Naive thymus-derived CD4-positive, alpha-beta T cell (primary cell): ENCODE measurements around the gene KCNQ2. TPM values are rescaled to one million over a fixed set of nuclear protein-coding genes. Genes with fewer than 3 reads are reported as not detected.

Experiments
- ATAC-seq: fragments of 150-1000 bp; cut with Tn5 transposase; 2 replicates; pipeline ENCODE4 v1.10.0; 2021; ENCODE audit warnings: mild to moderate bottlenecking, moderate library complexity
- CTCF ChIA-PET: fragments of 350-600 bp; sonication (Branson Sonifier 250); formaldehyde crosslinking; loops from one replicate; lab custom pipeline; 2021; ENCODE audit warnings: antibody characterized with exemption; lab: Charles Lee
- POLR2A ChIA-PET: fragments of 350-600 bp; sonication (Branson Sonifier 250); formaldehyde crosslinking; loops from one replicate; lab custom pipeline; 2021; ENCODE audit warnings: antibody characterized with exemption, inconsistent platforms; lab: Charles Lee
- DNase-seq, 9 donors: peaks; one replicate each; pipeline versions ENCODE4 v3.0.0 to v3.0.0-alpha.2; 2020 to 2022; ENCODE audit warnings: mixed read lengths in 1 of 9
- H3K27ac ChIP-seq: one replicate; pipeline ENCODE4 v1.7.0; 2013; ENCODE audit warnings: mild to moderate bottlenecking, low read depth, low read length, moderate library complexity
- H3K27me3 ChIP-seq, 2 donors: one replicate each; pipeline ENCODE4 v1.7.0; 2013; ENCODE audit warnings: low read length in 2 of 2, mild to moderate bottlenecking in 2 of 2, moderate library complexity in 2 of 2; ENCODE audit not compliant: control insufficient read depth in 2 of 2, insufficient read depth in 2 of 2
- H3K36me3 ChIP-seq, 3 experiments: 1 replicate in 2 of 3; 2 replicates in 1 of 3; pipeline ENCODE4 v1.7.0; 2013; ENCODE audit warnings: low read length in 3 of 3, mild to moderate bottlenecking in 3 of 3, moderate library complexity in 1 of 3; ENCODE audit not compliant: insufficient read depth in 3 of 3, control insufficient read depth in 2 of 3
- H3K4me1 ChIP-seq, 2 donors: one replicate each; pipeline ENCODE4 v1.7.0; 2013; ENCODE audit warnings: low read length in 2 of 2, mild to moderate bottlenecking in 2 of 2, moderate library complexity in 1 of 2; ENCODE audit not compliant: control insufficient read depth in 2 of 2, insufficient read depth in 2 of 2
- H3K4me3 ChIP-seq: 2 replicates; pipeline ENCODE4 v1.7.0; 2013; ENCODE audit warnings: mild to moderate bottlenecking, low read length
- H3K9me3 ChIP-seq, 3 experiments: 1 replicate in 2 of 3; 2 replicates in 1 of 3; pipeline ENCODE4 v1.7.0; 2013; ENCODE audit warnings: low read length in 3 of 3; ENCODE audit not compliant: control insufficient read depth in 2 of 3
- H3K27ac Mint-ChIP-seq, 9 donors: one replicate each; pipeline ENCODE4 v1.8.0; 2020 to 2022; ENCODE audit warnings: mixed read lengths in 9 of 9, mild to moderate bottlenecking in 8 of 9, moderate library complexity in 5 of 9, inconsistent platforms in 2 of 9
- H3K27me3 Mint-ChIP-seq, 5 donors: one replicate each; pipeline ENCODE4 v1.8.0; 2021 to 2022; ENCODE audit warnings: mixed read lengths in 5 of 5, mild to moderate bottlenecking in 1 of 5
- H3K36me3 Mint-ChIP-seq, 5 donors: one replicate each; pipeline ENCODE4 v1.8.0; 2020 to 2022; ENCODE audit warnings: mixed read lengths in 5 of 5, mild to moderate bottlenecking in 3 of 5, inconsistent platforms in 1 of 5
- H3K4me1 Mint-ChIP-seq, 7 donors: one replicate each; pipeline ENCODE4 v1.8.0; 2020 to 2022; ENCODE audit warnings: mixed read lengths in 7 of 7, mild to moderate bottlenecking in 3 of 7, inconsistent platforms in 1 of 7
- H3K4me3 Mint-ChIP-seq, 10 donors: one replicate each; pipeline ENCODE4 v1.8.0; 2020 to 2022; ENCODE audit warnings: mild to moderate bottlenecking in 10 of 10, mixed read lengths in 10 of 10, moderate library complexity in 6 of 10, inconsistent platforms in 2 of 10
- H3K9me3 Mint-ChIP-seq, 11 donors: one replicate each; pipeline ENCODE4 v1.8.0; 2020 to 2022; ENCODE audit warnings: mixed read lengths in 11 of 11, mild to moderate bottlenecking in 4 of 11, inconsistent platforms in 1 of 11, moderate library complexity in 1 of 11
- intact Hi-C, 2 donors: fragments of 100-400 bp; cut with micrococcal nuclease; formaldehyde crosslinking; loops; one replicate each; pipeline ENCODE4 v1.15.1; 2023
- polyA plus RNA-seq, 2 donors: library from polyadenylated mRNA; unstranded; fragments of 300-500 nt; fragmentation: Illumina TruSeq; gene quantifications; one replicate each; pipeline ENCODE4 v1.2.3, GENCODE V29; 2021
- total RNA-seq, 6 experiments: library from RNA in 5 of 6; stranded (reverse) in 5 of 6; gene quantifications; 1 replicate in 5 of 6; 2 replicates in 1 of 6; pipeline ENCODE4 v1.2.3 and lab custom pipeline; 2021 to 2026

KCNQ2 gene
- total and polyA plus RNA-seq, 7 experiments from 2014 or later = 0.27 to 0.72 (median 0.30) TPM; not detected in 4

DNA sequence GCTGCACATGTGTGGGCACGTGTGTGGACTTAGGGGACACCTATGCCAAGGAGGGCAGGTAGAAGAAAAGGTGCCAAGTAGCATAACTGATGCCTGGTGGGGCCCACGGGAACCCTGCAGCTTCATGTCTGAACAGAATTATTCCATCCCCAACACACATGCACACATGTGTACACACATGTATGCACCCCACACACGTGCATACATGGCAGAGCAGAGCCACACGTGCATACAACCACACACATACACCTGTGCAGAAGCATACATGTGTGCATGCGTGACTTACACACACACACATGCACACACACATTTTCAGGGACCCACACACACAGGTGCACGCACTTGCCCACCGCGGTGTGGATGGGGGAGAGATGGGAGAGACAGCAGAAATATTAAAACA lies 59.6 kb downstream of the KCNQ2 start:
- no peaks in the 10 kb centered on the region for H3K9me3 ChIP-seq
- peaks cover 0 to 6% of the 10 kb centered on the region in 2 donors for H3K4me1 ChIP-seq
- Mint-ChIP-seq H3K4me3 (no peak overlapping the region), H3K4me1 (peaks cover 3 to 15% (median 9%) of the 10 kb centered on the region in 7 donors), H3K27me3 (peaks cover 0 to 6% (median 4%) of the 10 kb centered on the region in 5 donors), H3K9me3 (no peaks in the 10 kb centered on the region), H3K27ac (no peak overlapping the region), H3K36me3 (no peaks in the 10 kb centered on the region)
- no peak overlapping the region for H3K27ac ChIP-seq
- ChIA-PET POLR2A (no interaction called here), CTCF (no interaction called here)
- H3K36me3 ChIP-seq = no peaks in the 10 kb centered on the region
- ATAC-seq (no peak), DNase-seq (no peak)
- H3K27me3 ChIP-seq = no peaks in the 10 kb centered on the region
- no peak overlapping the region for H3K4me3 ChIP-seq
- intact Hi-C loops = no loop called here

DNA sequence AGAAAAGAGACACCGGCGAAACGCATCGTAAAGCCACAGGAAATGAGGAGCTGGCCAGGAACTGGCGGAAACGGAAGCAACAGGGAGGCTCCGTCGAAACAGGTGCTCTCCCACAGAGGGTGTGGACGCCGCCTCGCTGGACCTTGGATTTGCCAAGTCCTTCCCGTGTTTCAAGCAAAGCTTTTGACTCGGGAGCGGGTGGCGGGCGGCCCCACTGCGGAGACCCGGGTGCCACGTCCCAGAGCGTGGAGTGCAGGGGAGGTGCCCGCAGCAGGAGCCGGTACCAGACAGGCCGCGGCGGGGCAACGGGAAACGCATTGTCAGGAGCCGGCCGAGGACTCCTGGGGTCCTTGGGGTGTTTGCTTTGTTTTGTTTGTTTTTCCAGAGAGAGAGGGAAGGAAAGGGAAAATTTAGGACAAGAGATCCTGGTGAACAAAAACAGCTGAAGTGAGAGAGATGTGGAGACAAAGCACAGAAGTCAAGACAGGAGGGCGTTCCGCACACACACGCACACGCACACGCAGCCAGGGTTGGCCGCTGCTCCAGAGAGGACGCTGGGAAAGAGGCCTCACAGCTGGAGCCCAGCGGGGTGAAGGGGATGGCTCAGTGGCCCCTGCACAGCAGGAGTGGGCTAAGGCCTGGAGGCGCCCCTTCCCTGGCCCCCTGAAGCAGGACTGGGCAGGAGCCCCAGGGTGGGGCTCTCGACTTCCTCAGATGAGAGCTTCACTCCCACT lies 60.4 kb downstream of the KCNQ2 start:
- H3K36me3 Mint-ChIP-seq = no peaks in the 10 kb centered on the region
- CTCF ChIA-PET = no interaction called here

DNA sequence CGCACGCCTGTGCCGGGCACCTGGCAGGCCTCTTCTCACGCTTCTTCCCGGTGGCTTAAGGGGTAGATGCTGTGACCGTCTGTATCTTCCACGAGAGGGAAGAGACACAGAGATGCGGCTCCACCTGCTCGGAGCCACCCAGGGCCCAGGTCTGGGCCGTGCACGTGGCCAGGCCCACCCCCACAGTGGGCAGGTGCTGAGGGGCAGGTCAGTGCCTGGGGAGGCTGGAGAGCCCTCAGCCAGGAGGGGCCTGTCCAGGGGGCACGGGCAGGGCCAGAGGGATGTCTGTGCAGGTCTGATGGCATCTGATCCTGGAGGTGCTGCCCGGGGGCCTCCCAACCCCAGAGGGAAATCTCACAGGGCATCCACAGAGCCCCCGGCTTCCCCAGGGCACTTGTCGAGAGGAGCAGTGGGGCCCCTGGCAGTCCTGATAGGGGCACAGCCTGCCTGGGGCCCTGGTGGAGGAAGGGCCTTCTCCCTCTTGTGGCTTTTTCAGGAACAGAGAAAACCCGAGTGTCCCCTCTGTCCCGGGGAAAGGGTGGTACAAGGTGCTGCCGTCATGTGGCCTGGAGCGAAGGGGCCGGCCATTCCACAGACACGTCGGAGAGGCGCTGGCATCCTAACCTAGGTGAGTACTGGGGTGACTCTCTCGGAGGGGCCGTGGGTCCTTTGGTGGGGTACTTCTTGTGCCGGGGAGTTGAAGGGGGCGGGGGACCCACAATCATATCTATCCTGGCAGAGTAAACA lies 61.1 kb downstream of the KCNQ2 start:
- Histone ChIP-seq H3K4me1 (peaks cover 0 to 6% of the 10 kb centered on the region in 2 donors), H3K9me3 (no peaks in the 10 kb centered on the region), H3K36me3 (no peaks in the 10 kb centered on the region), H3K27ac (no peak overlapping the region), H3K27me3 (no peaks in the 10 kb centered on the region), H3K4me3 (no peak overlapping the region)
- intact Hi-C loops = no loop called here
- DNase-seq (no peak), ATAC-seq (no peak)
- H3K27me3 Mint-ChIP-seq = peaks cover 0 to 4% (median 0%) of the 10 kb centered on the region in 5 donors
- peak overlapping the region in 1 of 9 donors; percentile 57 for H3K27ac Mint-ChIP-seq
- no peaks in the 10 kb centered on the region for H3K9me3 Mint-ChIP-seq
- ChIA-PET CTCF (no interaction called here), POLR2A (no interaction called here)
- no peaks in the 10 kb centered on the region for H3K36me3 Mint-ChIP-seq
- H3K4me3 Mint-ChIP-seq = peak overlapping the region in 4 of 10 donors; percentile 16 to 43 (median 40)
- H3K4me1 Mint-ChIP-seq = peaks cover 3 to 15% (median 9%) of the 10 kb centered on the region in 7 donors

More for the DNA sequence above, 60.4 kb downstream of the KCNQ2 start:
- H3K9me3 Mint-ChIP-seq = no peaks in the 10 kb centered on the region
- peak overlapping the region in 1 of 9 donors; percentile 57 for H3K27ac Mint-ChIP-seq
- intact Hi-C loops = no loop called here
- no peak overlapping the region for H3K27ac ChIP-seq
- POLR2A ChIA-PET = no interaction called here
- DNase-seq = no peak
- peaks cover 0 to 6% of the 10 kb centered on the region in 2 donors for H3K4me1 ChIP-seq
- peaks cover 0 to 4% (median 3%) of the 10 kb centered on the region in 5 donors for H3K27me3 Mint-ChIP-seq
- H3K9me3 ChIP-seq = no peaks in the 10 kb centered on the region
- ATAC-seq = no peak
- peak overlapping the region in 4 of 10 donors; percentile 34 to 43 (median 40) for H3K4me3 Mint-ChIP-seq
- no peak overlapping the region for H3K4me3 ChIP-seq
- no peaks in the 10 kb centered on the region for H3K27me3 ChIP-seq
- no peaks in the 10 kb centered on the region for H3K36me3 ChIP-seq
- peaks cover 3 to 15% (median 9%) of the 10 kb centered on the region in 7 donors for H3K4me1 Mint-ChIP-seq

DNA sequence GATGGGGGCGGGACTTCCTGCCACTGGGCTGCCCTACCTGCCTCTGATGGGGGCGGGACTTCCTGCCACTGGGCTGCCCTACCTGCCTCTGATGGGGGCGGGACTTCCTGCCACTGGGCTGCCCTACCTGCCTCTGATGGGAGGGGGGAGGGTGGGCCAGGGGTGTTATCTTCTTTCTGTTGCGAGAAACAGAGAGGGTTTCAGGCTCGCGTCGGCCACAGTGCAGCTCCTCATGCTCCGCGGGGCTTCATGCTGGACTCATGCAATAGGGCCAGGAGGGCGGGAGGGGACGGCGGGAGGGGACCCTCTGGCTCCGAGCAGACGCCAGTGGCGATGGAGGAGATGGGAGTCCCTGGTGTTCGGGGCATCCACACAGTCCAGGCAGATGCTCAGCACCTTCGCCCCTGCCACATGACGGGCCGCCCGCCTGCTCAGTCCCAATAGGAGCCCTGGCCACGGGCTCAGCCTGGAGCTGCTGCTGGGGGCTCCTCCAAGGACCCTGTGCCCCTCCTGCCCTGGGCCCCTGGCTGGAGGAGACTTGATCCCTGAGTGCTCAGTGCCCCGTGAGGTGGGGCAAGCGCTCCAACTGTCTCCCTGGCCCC lies 62.5 kb downstream of the KCNQ2 start:
- peak overlapping the region in 1 of 10 donors; percentile 48 for H3K4me3 Mint-ChIP-seq
- no peak for ATAC-seq
- H3K27me3 Mint-ChIP-seq = peaks cover 0 to 4% (median 0%) of the 10 kb centered on the region in 5 donors
- Histone ChIP-seq H3K27ac (no peak overlapping the region), H3K9me3 (no peaks in the 10 kb centered on the region), H3K4me3 (no peak overlapping the region), H3K36me3 (no peaks in the 10 kb centered on the region), H3K4me1 (peaks cover 0 to 6% of the 10 kb centered on the region in 2 donors), H3K27me3 (no peaks in the 10 kb centered on the region)
- H3K4me1 Mint-ChIP-seq = peaks cover 3 to 15% (median 9%) of the 10 kb centered on the region in 7 donors
- H3K27ac Mint-ChIP-seq = no peak overlapping the region
- intact Hi-C loops = no loop called here
- no peaks in the 10 kb centered on the region for H3K9me3 Mint-ChIP-seq
- ChIA-PET CTCF (no interaction called here), POLR2A (interaction anchor here (0.6 kb wide), 1 partner anchor 664 kb away, joined by 3 read pairs; no protein-coding TSS in a partner anchor)
- no peaks in the 10 kb centered on the region for H3K36me3 Mint-ChIP-seq
- no peak for DNase-seq

DNA sequence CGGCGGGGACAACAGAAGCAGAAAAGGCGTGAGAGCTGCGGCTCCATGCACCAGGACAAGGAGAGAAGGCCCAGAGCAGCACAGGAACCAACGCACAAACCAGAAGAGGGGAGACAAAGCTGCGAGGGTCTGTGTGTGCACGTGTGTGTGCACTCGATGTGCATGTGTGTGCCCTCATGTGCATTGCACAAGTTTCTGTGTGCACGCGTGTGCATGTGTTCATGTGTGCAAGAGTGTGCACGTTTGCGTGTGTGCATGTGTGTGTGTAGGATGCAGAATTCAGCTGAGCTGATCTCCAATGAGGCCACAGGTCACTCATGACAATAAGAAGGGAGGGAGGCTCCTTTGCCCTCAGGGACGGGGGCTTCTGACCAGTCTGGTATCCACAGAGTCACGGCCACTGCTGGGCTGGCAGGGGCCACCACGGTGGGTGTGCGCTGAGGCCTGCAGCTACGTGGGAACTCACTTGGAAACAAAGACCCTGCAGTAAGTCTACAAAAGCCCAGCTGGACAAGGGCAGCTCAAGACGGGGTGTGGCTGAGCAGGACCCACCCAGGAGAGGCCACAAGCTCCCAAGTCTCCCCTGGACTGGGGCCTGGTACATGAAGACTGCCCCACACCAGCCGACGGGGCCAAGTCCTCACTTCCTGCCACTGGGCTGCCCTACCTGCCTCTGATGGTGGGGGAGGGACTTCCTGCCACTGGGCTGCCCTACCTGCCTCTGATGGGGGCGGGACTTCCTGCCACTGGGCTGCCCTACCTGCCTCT lies 63.2 kb downstream of the KCNQ2 start:
- ATAC-seq = no peak

DNA sequence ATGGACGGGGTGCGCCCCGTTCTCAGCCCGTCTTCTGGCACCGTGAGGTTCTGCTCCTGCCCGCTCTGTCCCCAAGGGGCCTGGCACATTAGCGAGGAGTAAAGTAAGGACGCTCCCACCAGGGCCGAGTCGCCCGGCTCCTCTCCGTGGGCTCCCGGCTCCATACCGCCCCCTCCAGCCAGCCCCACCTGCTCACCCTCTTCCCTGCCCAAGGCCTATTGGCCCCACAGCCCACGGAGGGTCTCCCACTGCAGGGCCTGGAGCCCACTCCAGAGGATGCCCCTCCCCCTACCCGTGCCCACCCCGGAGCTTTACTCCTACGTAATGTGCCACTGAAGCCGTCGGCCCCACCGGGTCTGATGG lies 63.8 kb downstream of the KCNQ2 start:
- Histone ChIP-seq H3K4me1 (peaks cover 0 to 6% of the 10 kb centered on the region in 2 donors), H3K27ac (no peak overlapping the region), H3K36me3 (no peaks in the 10 kb centered on the region), H3K9me3 (no peaks in the 10 kb centered on the region), H3K27me3 (no peaks in the 10 kb centered on the region), H3K4me3 (no peak overlapping the region)
- ChIA-PET POLR2A (no interaction called here), CTCF (no interaction called here)
- ATAC-seq (no peak), DNase-seq (no peak)
- Mint-ChIP-seq H3K4me3 (peak overlapping the region in 2 of 10 donors; percentile 9 to 57), H3K27me3 (peaks cover 0 to 4% (median 0%) of the 10 kb centered on the region in 5 donors), H3K9me3 (no peaks in the 10 kb centered on the region), H3K4me1 (peaks cover 3 to 15% (median 9%) of the 10 kb centered on the region in 7 donors), H3K36me3 (no peaks in the 10 kb centered on the region), H3K27ac (no peak overlapping the region)
- intact Hi-C loops = no loop called here

More for the DNA sequence above, 63.2 kb downstream of the KCNQ2 start:
- Histone ChIP-seq H3K27me3 (no peaks in the 10 kb centered on the region), H3K4me1 (peaks cover 0 to 6% of the 10 kb centered on the region in 2 donors), H3K9me3 (no peaks in the 10 kb centered on the region), H3K27ac (no peak overlapping the region), H3K36me3 (no peaks in the 10 kb centered on the region), H3K4me3 (no peak overlapping the region)
- peaks cover 3 to 15% (median 9%) of the 10 kb centered on the region in 7 donors for H3K4me1 Mint-ChIP-seq
- CTCF ChIA-PET = no interaction called here
- H3K27me3 Mint-ChIP-seq = peaks cover 0 to 4% (median 0%) of the 10 kb centered on the region in 5 donors
- H3K36me3 Mint-ChIP-seq = no peaks in the 10 kb centered on the region
- intact Hi-C loops = no loop called here
- H3K4me3 Mint-ChIP-seq = peak overlapping the region in 2 of 10 donors; percentile 9 to 57
- peak in 3 of 9 donors; percentile 21 to 39 (median 23) for DNase-seq
- peak overlapping the region in 1 of 9 donors; percentile 75 for H3K27ac Mint-ChIP-seq
- POLR2A ChIA-PET = interaction anchor here (0.6 kb wide), 1 partner anchor 663 kb away, joined by 3 read pairs; no protein-coding TSS in a partner anchor
- no peaks in the 10 kb centered on the region for H3K9me3 Mint-ChIP-seq
